Lung (tissue), 12 donors: ENCODE data around the gene IMMP1L. TPM values are rescaled to one million over a fixed set of nuclear protein-coding genes. Genes with fewer than 3 reads are reported as not detected.
A peak's percentile ranks its signal among the peaks of the same experiment; 100 is the strongest.

ENCODE experiments used
- ATAC-seq: fragments of 200-7000 bp; cut with Tn5 transposase; one replicate; pipeline ENCODE4 v1.9.1; 2020; ENCODE audit warnings: moderate number of reproducible peaks; ENCODE audit not compliant: insufficient read depth, low FRiP score
- DNase-seq, 3 donors: peaks; one replicate each; pipeline ENCODE4 v3.0.0-alpha.2; 2013 to 2017
- H3K27ac ChIP-seq, 2 donors: one replicate each; pipeline ENCODE4 v1.5.1; 2013; ENCODE audit warnings: mild to moderate bottlenecking in 2 of 2, moderate library complexity in 2 of 2, control low read depth in 1 of 2, inconsistent platforms in 1 of 2, low read depth in 1 of 2, low read length in 1 of 2
- H3K27me3 ChIP-seq, 3 donors: one replicate each; pipeline ENCODE4 v1.5.1; 2013; ENCODE audit warnings: low read length in 2 of 3; ENCODE audit not compliant: control insufficient read depth in 3 of 3, insufficient read depth in 3 of 3
- H3K36me3 ChIP-seq, 4 donors: one replicate each; pipeline ENCODE4 v1.5.1; 2013; ENCODE audit warnings: low read length in 4 of 4, mild to moderate bottlenecking in 1 of 4, moderate library complexity in 1 of 4; ENCODE audit not compliant: control insufficient read depth in 4 of 4, insufficient read depth in 4 of 4
- H3K4me1 ChIP-seq, 5 donors: one replicate each; pipeline ENCODE4 v1.5.1; 2013; ENCODE audit warnings: low read length in 5 of 5, mild to moderate bottlenecking in 2 of 5, moderate library complexity in 1 of 5; ENCODE audit not compliant: control insufficient read depth in 5 of 5, insufficient read depth in 5 of 5
- H3K4me3 ChIP-seq: one replicate; pipeline ENCODE4 v1.5.1; 2013; ENCODE audit warnings: mild to moderate bottlenecking, control low read depth, moderate library complexity
- H3K9ac ChIP-seq, 2 donors: one replicate each; pipeline ENCODE4 v1.5.1; 2013; ENCODE audit warnings: low read length in 2 of 2, control low read depth in 1 of 2; ENCODE audit not compliant: insufficient read depth in 1 of 2
- H3K9me3 ChIP-seq, 4 donors: one replicate each; pipeline ENCODE4 v1.5.1; 2013; ENCODE audit warnings: low read length in 3 of 4, mild to moderate bottlenecking in 1 of 4, moderate library complexity in 1 of 4; ENCODE audit not compliant: control insufficient read depth in 4 of 4, insufficient read depth in 3 of 4
- WGBS, 2 donors: extraction: QIAGEN DNeasy Blood & Tissue Kit; methylation state at CpG; one replicate each; pipeline ENCODE4 v1.1.7; 2013; 5-methylcytosine and 5-hydroxymethylcytosine counted together
- polyA plus RNA-seq, 2 donors: library from polyadenylated mRNA; stranded (reverse); fragments of 200-250 nt; gene quantifications; one replicate each; pipeline ENCODE4 v1.2.1, GENCODE V29; 2013
- total RNA-seq, 2 donors: library from RNA; depleted of rRNA in 1 of 2; stranded (reverse); fragments of >200 nt in 1 of 2; gene quantifications; one replicate each; pipeline ENCODE4 v1.2.1, GENCODE V29; 2014 to 2021
- TF ChIP-seq, protein P1 (sequence below): IDR thresholded peaks from 2 replicates; pipeline ENCODE4 v1.5.1; 2012; ENCODE audit warnings: mild to moderate bottlenecking; ENCODE audit errors: control extremely low read depth, extremely low read depth
- donor health status: control.
- donor health status: control.
- donor health status: Bipolar disorder and iron deficiency.
- donor health status: healthy.
- donor health status: DM: yes; HTN: yes; CAD: no.

The IMMP1L gene
- total and polyA plus RNA-seq, 4 donors = 12.6 to 47.9 (median 19.2) TPM

- Histone ChIP-seq H3K9me3 (no peaks in the 10 kb centered on the region), H3K36me3 (peaks cover 0 to 7% (median 0%) of the 10 kb centered on the region in 4 donors), H3K4me1 (peaks cover 0 to 3% (median 0%) of the 10 kb centered on the region in 5 donors), H3K27ac (no peak overlapping the region), H3K27me3 (no peaks in the 10 kb centered on the region), H3K9ac (no peak overlapping the region), H3K4me3 (no peak overlapping the region)
- TF ChIP-seq, protein P1, sequence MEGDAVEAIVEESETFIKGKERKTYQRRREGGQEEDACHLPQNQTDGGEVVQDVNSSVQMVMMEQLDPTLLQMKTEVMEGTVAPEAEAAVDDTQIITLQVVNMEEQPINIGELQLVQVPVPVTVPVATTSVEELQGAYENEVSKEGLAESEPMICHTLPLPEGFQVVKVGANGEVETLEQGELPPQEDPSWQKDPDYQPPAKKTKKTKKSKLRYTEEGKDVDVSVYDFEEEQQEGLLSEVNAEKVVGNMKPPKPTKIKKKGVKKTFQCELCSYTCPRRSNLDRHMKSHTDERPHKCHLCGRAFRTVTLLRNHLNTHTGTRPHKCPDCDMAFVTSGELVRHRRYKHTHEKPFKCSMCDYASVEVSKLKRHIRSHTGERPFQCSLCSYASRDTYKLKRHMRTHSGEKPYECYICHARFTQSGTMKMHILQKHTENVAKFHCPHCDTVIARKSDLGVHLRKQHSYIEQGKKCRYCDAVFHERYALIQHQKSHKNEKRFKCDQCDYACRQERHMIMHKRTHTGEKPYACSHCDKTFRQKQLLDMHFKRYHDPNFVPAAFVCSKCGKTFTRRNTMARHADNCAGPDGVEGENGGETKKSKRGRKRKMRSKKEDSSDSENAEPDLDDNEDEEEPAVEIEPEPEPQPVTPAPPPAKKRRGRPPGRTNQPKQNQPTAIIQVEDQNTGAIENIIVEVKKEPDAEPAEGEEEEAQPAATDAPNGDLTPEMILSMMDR = no peak
- ATAC-seq = no peak
- 61 to 63% methylated on average over 2 of the region's 2 CpGs for WGBS, 2 donors
- DNase-seq = peak in 2 of 3 donors; percentile 10 to 19
Measured at GRCh38 chr11:31529189-31529588, 19.8 kb upstream of the IMMP1L start.

GRCh38 chr11:31521497-31522150 lies 12.2 kb upstream of the IMMP1L start:
- no peaks in the 10 kb centered on the region for H3K9me3 ChIP-seq
- TF ChIP-seq, protein P1 = no peak
- H3K36me3 ChIP-seq = peaks cover 0 to 9% (median under 1%) of the 10 kb centered on the region in 4 donors
- H3K4me1 ChIP-seq = no peaks in the 10 kb centered on the region
- H3K27ac ChIP-seq = no peak overlapping the region
- DNase-seq (no peak), ATAC-seq (no peak)
- no peak overlapping the region for H3K4me3 ChIP-seq
- H3K27me3 ChIP-seq = no peaks in the 10 kb centered on the region
- no peak overlapping the region for H3K9ac ChIP-seq

GRCh38 chr11:31512117-31512516 lies 2.7 kb upstream of the IMMP1L start:
- H3K9me3 ChIP-seq = no peaks in the 10 kb centered on the region
- H3K36me3 ChIP-seq = no peaks in the 10 kb centered on the region
- H3K27ac ChIP-seq = no peak overlapping the region
- no peak overlapping the region for H3K4me3 ChIP-seq
- peaks cover 0 to 13% (median 0%) of the 10 kb centered on the region in 5 donors for H3K4me1 ChIP-seq
- no peak for DNase-seq
- 86 to 97% methylated on average over 6 of the region's 6 CpGs for WGBS, 2 donors
- no peak overlapping the region for H3K9ac ChIP-seq
- H3K27me3 ChIP-seq = no peaks in the 10 kb centered on the region
- TF ChIP-seq, protein P1 = no peak
- no peak for ATAC-seq

- TF ChIP-seq, protein P1 = no peak
- H3K9ac ChIP-seq = peak overlapping the region; percentile 19 to 99
- H3K27ac ChIP-seq = peak overlapping the region; percentile 40 to 83
- no peaks in the 10 kb centered on the region for H3K9me3 ChIP-seq
- peak overlapping the region; percentile 61 for H3K4me3 ChIP-seq
- H3K36me3 ChIP-seq = peaks cover 0 to 8% (median 2%) of the 10 kb centered on the region in 4 donors
- ATAC-seq (no peak), DNase-seq (no peak)
- H3K27me3 ChIP-seq = no peaks in the 10 kb centered on the region
- WGBS, 2 donors = 1 to 2% methylated on average over 8 of the region's 8 CpGs
- peaks cover 0 to 13% (median 0%) of the 10 kb centered on the region in 5 donors for H3K4me1 ChIP-seq
Measured at GRCh38 chr11:31509051-31509428, 382 bp downstream of the IMMP1L start.
